ENCODE results near the gene CLCN1.
A peak's percentile ranks its signal among the peaks of the same experiment; 100 is the strongest.

Gene CLCN1

GRCh38 chr7:143305423-143306070, 10.4 kb upstream of the CLCN1 start:
- FAIRE-seq (no peak), DNase-seq (ENCODE audit: insufficient read length, low spot score) (no peak)
- TF ChIP-seq, protein P1, sequence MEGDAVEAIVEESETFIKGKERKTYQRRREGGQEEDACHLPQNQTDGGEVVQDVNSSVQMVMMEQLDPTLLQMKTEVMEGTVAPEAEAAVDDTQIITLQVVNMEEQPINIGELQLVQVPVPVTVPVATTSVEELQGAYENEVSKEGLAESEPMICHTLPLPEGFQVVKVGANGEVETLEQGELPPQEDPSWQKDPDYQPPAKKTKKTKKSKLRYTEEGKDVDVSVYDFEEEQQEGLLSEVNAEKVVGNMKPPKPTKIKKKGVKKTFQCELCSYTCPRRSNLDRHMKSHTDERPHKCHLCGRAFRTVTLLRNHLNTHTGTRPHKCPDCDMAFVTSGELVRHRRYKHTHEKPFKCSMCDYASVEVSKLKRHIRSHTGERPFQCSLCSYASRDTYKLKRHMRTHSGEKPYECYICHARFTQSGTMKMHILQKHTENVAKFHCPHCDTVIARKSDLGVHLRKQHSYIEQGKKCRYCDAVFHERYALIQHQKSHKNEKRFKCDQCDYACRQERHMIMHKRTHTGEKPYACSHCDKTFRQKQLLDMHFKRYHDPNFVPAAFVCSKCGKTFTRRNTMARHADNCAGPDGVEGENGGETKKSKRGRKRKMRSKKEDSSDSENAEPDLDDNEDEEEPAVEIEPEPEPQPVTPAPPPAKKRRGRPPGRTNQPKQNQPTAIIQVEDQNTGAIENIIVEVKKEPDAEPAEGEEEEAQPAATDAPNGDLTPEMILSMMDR (IDR thresholded peaks at IDR 0.05; ENCODE audit: insufficient read depth, missing control alignments) = peak; percentile 63

DNA sequence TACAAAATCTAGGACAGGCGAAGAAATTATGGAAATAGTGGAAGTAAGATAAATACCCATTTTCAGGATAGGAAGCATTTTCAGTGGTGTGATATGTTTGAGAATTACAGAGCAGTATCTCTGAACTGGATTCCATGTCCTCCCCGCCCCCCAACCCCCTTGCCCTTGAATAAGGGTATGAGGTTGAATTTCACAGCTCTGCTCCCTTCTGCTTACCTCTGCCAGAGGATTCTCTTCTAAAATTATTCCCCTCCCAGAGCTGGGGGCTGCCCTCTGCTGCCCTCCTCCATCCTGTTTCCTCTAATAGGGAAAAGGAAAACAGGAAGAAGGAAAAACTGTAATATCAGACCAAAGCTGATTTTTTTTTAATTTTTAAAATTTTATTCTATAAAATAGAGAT, 7.3 kb upstream of the CLCN1 start:
- TF ChIP-seq, protein P1 (IDR thresholded peaks at IDR 0.05; ENCODE audit: insufficient read depth, missing control alignments) = no peak
- no peak for FAIRE-seq
- no peak for DNase-seq (ENCODE audit: insufficient read length, low spot score)

- FAIRE-seq (no peak), DNase-seq (ENCODE audit: insufficient read length, low spot score) (no peak)
- TF ChIP-seq, protein P1 (IDR thresholded peaks at IDR 0.05; ENCODE audit: insufficient read depth, missing control alignments) = no peak
Measured at GRCh38 chr7:143314127-143314526, 1.8 kb upstream of the CLCN1 start.

DNA sequence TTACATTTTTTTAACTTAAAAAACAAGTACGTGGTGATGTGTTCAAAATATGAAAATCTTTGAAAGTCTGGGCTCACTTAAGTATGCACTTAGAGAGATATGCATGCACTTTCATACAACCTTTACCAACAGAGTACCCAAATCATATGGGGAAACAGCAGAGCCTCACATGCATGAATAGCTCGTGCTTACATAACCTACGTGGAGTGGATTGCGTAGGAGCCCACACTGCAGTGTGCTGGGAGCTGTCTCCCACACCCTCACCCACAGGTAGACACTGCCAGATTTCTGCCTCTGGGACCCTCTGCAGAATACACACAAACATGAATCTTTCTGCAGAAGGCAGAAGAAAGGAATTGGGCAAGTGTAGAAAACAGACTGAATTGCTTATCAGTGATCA, 581 bp downstream of the CLCN1 start:
- DNase-seq (ENCODE audit: insufficient read length, low spot score) = no peak
- no peak for FAIRE-seq
- TF ChIP-seq, protein P1 (IDR thresholded peaks at IDR 0.05; ENCODE audit: insufficient read depth, missing control alignments) = no peak

GRCh38 chr7:143318661-143319060, 2.8 kb downstream of the CLCN1 start:
- TF ChIP-seq, protein P1 (IDR thresholded peaks at IDR 0.05; ENCODE audit: insufficient read depth, missing control alignments) = no peak
- DNase-seq (ENCODE audit: insufficient read length, low spot score) = no peak
- no peak for FAIRE-seq

- FAIRE-seq (no peak), DNase-seq (ENCODE audit: insufficient read length, low spot score) (no peak)
- TF ChIP-seq, protein P1 (IDR thresholded peaks at IDR 0.05; ENCODE audit: insufficient read depth, missing control alignments) = no peak
Measured at GRCh38 chr7:143320620-143321019, 4.7 kb downstream of the CLCN1 start.

- FAIRE-seq (no peak), DNase-seq (ENCODE audit: insufficient read length, low spot score) (no peak)
- TF ChIP-seq, protein P1 (IDR thresholded peaks at IDR 0.05; ENCODE audit: insufficient read depth, missing control alignments) = no peak
Measured at GRCh38 chr7:143321242-143321641, 5.3 kb downstream of the CLCN1 start.
